Trophoblast cell (in vitro differentiated cells and primary cell): ENCODE data around the gene RACK1.

Experiments used
- DNase-seq, 2 donors: peaks; one replicate each; pipeline ENCODE4 v3.0.0-alpha.2; 2016
- H2AFZ ChIP-seq: 2 replicates; pipeline ENCODE4 v1.6.1; 2013; ENCODE audit warnings: low read length, moderate library complexity, mild to moderate bottlenecking; ENCODE audit not compliant: insufficient read depth, poor library complexity
- H2AK5ac ChIP-seq: 2 replicates; pipeline ENCODE4 v1.6.1; 2013; ENCODE audit warnings: mild to moderate bottlenecking, low read length
- H2BK120ac ChIP-seq: 2 replicates; pipeline ENCODE4 v1.6.1; 2013; ENCODE audit warnings: low read length, mild to moderate bottlenecking, moderate library complexity; ENCODE audit not compliant: insufficient read depth, poor library complexity
- H2BK12ac ChIP-seq: 2 replicates; pipeline ENCODE4 v1.6.1; 2013; ENCODE audit warnings: mild to moderate bottlenecking, low read length, moderate library complexity
- H2BK5ac ChIP-seq: 2 replicates; pipeline ENCODE4 v1.6.1; 2013; ENCODE audit warnings: low read length, low read depth, moderate library complexity, mild to moderate bottlenecking; ENCODE audit not compliant: poor library complexity
- H3K14ac ChIP-seq: 2 replicates; pipeline ENCODE4 v1.6.1; 2013; ENCODE audit warnings: mild to moderate bottlenecking, low read length
- H3K18ac ChIP-seq: 2 replicates; pipeline ENCODE4 v1.6.1; 2013; ENCODE audit warnings: mild to moderate bottlenecking, low read length
- H3K23ac ChIP-seq: 2 replicates; pipeline ENCODE4 v1.6.1; 2013; ENCODE audit warnings: low read length
- H3K27ac ChIP-seq: 2 replicates; pipeline ENCODE4 v1.5.1; 2013; ENCODE audit warnings: low read depth, mild to moderate bottlenecking, inconsistent platforms, low read length, moderate library complexity
- H3K27me3 ChIP-seq: 2 replicates; pipeline ENCODE4 v1.6.1; 2013; ENCODE audit warnings: inconsistent platforms, mild to moderate bottlenecking, low read length, moderate library complexity; ENCODE audit not compliant: insufficient read depth
- H3K36me3 ChIP-seq, 2 experiments: 1 replicate in 1 of 2; 2 replicates in 1 of 2; pipeline ENCODE4 v1.6.1; 2013; ENCODE audit warnings: low read length in 2 of 2, mild to moderate bottlenecking in 2 of 2, moderate library complexity in 1 of 2; ENCODE audit not compliant: insufficient read depth in 2 of 2, control insufficient read depth in 1 of 2
- H3K4ac ChIP-seq: 2 replicates; pipeline ENCODE4 v1.6.1; 2013; ENCODE audit warnings: low read depth, mild to moderate bottlenecking, low read length, moderate library complexity
- H3K4me1 ChIP-seq, 2 experiments: 1 replicate in 1 of 2; 2 replicates in 1 of 2; pipeline ENCODE4 v1.6.1; 2013; ENCODE audit warnings: low read length in 2 of 2, mild to moderate bottlenecking in 2 of 2, moderate library complexity in 1 of 2; ENCODE audit not compliant: insufficient read depth in 2 of 2, control insufficient read depth in 1 of 2
- H3K4me2 ChIP-seq: 2 replicates; pipeline ENCODE4 v1.6.1; 2013; ENCODE audit warnings: inconsistent platforms, mild to moderate bottlenecking, low read length, moderate library complexity
- H3K4me3 ChIP-seq: 2 replicates; pipeline ENCODE4 v1.5.1; 2013; ENCODE audit warnings: mild to moderate bottlenecking, low read depth, low read length, inconsistent platforms
- H3K79me1 ChIP-seq: one replicate; pipeline ENCODE4 v1.6.1; 2013; ENCODE audit warnings: low read length
- H3K79me2 ChIP-seq: 2 replicates; pipeline ENCODE4 v1.6.1; 2013; ENCODE audit warnings: low read length, mild to moderate bottlenecking; ENCODE audit not compliant: control insufficient read depth, insufficient read depth, poor library complexity
- H3K9ac ChIP-seq: 2 replicates; pipeline ENCODE4 v1.6.1; 2013; ENCODE audit warnings: mild to moderate bottlenecking, low read length
- H3K9me3 ChIP-seq: 2 replicates; pipeline ENCODE4 v1.6.1; 2013; ENCODE audit warnings: low read depth, mild to moderate bottlenecking, control low read depth, inconsistent platforms, low read length; ENCODE audit not compliant: insufficient read depth
- H4K12ac ChIP-seq: 2 replicates; pipeline ENCODE4 v1.6.1; 2013; ENCODE audit warnings: low read depth, mild to moderate bottlenecking, low read length, moderate library complexity
- H4K8ac ChIP-seq: 2 replicates; pipeline ENCODE4 v1.6.1; 2013; ENCODE audit warnings: low read depth, mild to moderate bottlenecking, low read length, moderate library complexity
- H4K91ac ChIP-seq: one replicate; pipeline ENCODE4 v1.6.1; 2013; ENCODE audit warnings: low read depth, mild to moderate bottlenecking, low read length, moderate library complexity
- WGBS: extraction: QIAGEN DNeasy Blood & Tissue Kit; methylation state at CpG from one replicate; pipeline ENCODE4 v1.1.7; 2013; ENCODE audit warnings: missing lambda C conversion rate; ENCODE audit not compliant: insufficient read length, insufficient coverage; ENCODE audit errors: extremely low coverage; 5-methylcytosine and 5-hydroxymethylcytosine counted together

RACK1 gene

GRCh38 chr5:181223058-181223728 is 20.5 kb downstream of the RACK1 start, which contains the start of gene TRIM41:
TSS of gene TRIM41 (plus strand) at chr5:181223281. CDS start at chr5:181224000, 719 bp downstream.
- peak within 1 kb of the TSS; percentile 91 for H2AFZ ChIP-seq
- peaks cover 4% of the 10 kb centered on the region for H3K79me2 ChIP-seq
- H2AK5ac ChIP-seq, result peak within 1 kb of the TSS; percentile 75
- peaks cover 2% of the 10 kb centered on the region for H3K9me3 ChIP-seq
- H3K4me3 ChIP-seq, result peak within 1 kb of the TSS; percentile 88
- no CpG with 5 or more reads among the region's 59 CpGs for WGBS
- H3K36me3 ChIP-seq, result peaks cover 1 to 10% of the 10 kb centered on the region in 2 experiments
- peak within 1 kb of the TSS; percentile 82 for H3K4me2 ChIP-seq
- peak within 1 kb of the TSS; percentile 86 for H3K18ac ChIP-seq
- H3K4ac ChIP-seq, result peak within 1 kb of the TSS; percentile 80
- peaks cover 8% of the 10 kb centered on the region for H3K79me1 ChIP-seq
- peak within 1 kb of the TSS; percentile 88 for H4K91ac ChIP-seq
- H3K23ac ChIP-seq, result no peak within 1 kb of the TSS
- H2BK5ac ChIP-seq, result peak within 1 kb of the TSS; percentile 88
- H4K12ac ChIP-seq, result peak within 1 kb of the TSS; percentile 90
- H3K4me1 ChIP-seq, result peaks cover 10 to 12% of the 10 kb centered on the region in 2 experiments
- peak within 1 kb of the TSS; percentile 91 for H3K27ac ChIP-seq
- peak; percentile 97 to 98 for DNase-seq
- H3K14ac ChIP-seq, result peak within 1 kb of the TSS; percentile 92
- H4K8ac ChIP-seq, result peak within 1 kb of the TSS; percentile 94
- peak within 1 kb of the TSS; percentile 61 for H2BK120ac ChIP-seq
- peak within 1 kb of the TSS; percentile 15 for H2BK12ac ChIP-seq
- no peaks in the 10 kb centered on the region for H3K27me3 ChIP-seq
- peak within 1 kb of the TSS; percentile 93 for H3K9ac ChIP-seq

GRCh38 chr5:181222630-181223057 is 21.1 kb downstream of the RACK1 start:
- H3K4me2 ChIP-seq, result peak overlapping the region; percentile 70
- H3K4me1 ChIP-seq, result peaks cover 12% of the 10 kb centered on the region in 2 experiments
- H3K4me3 ChIP-seq, result peak overlapping the region; percentile 81
- peak overlapping the region; percentile 75 for H2AK5ac ChIP-seq
- H3K27me3 ChIP-seq, result no peaks in the 10 kb centered on the region
- H3K9ac ChIP-seq, result peak overlapping the region; percentile 28
- no CpG with 5 or more reads among the region's 18 CpGs for WGBS
- peak overlapping the region; percentile 71 for H4K12ac ChIP-seq
- peak overlapping the region; percentile 71 for H3K18ac ChIP-seq
- H3K14ac ChIP-seq, result peak overlapping the region; percentile 88
- H3K9me3 ChIP-seq, result peaks cover 2% of the 10 kb centered on the region
- peak in 1 of 2 donors; percentile 69 for DNase-seq
- H4K8ac ChIP-seq, result peak overlapping the region; percentile 94
- peaks cover 8% of the 10 kb centered on the region for H3K79me1 ChIP-seq
- peak overlapping the region; percentile 83 for H2BK5ac ChIP-seq
- peak overlapping the region; percentile 15 for H2BK12ac ChIP-seq
- peak overlapping the region; percentile 85 for H3K27ac ChIP-seq
- peaks cover under 1 to 7% of the 10 kb centered on the region in 2 experiments for H3K36me3 ChIP-seq
- H3K23ac ChIP-seq, result no peak overlapping the region
- peak overlapping the region; percentile 55 for H2BK120ac ChIP-seq
- H2AFZ ChIP-seq, result peak overlapping the region; percentile 91
- H3K4ac ChIP-seq, result no peak overlapping the region
- H4K91ac ChIP-seq, result peak overlapping the region; percentile 71
- peaks cover 4% of the 10 kb centered on the region for H3K79me2 ChIP-seq

GRCh38 chr5:181221792-181222629 is 21.7 kb downstream of the RACK1 start:
- H4K8ac ChIP-seq, result peak overlapping the region; percentile 94
- H4K12ac ChIP-seq, result peak overlapping the region; percentile 72
- H3K27ac ChIP-seq, result peak overlapping the region; percentile 85
- H3K79me2 ChIP-seq, result peaks cover 4% of the 10 kb centered on the region
- peak overlapping the region; percentile 83 for H2BK5ac ChIP-seq
- H2BK120ac ChIP-seq, result peak overlapping the region; percentile 55
- H2AFZ ChIP-seq, result peak overlapping the region; percentile 91
- H3K9me3 ChIP-seq, result peaks cover 2% of the 10 kb centered on the region
- H3K9ac ChIP-seq, result peak overlapping the region; percentile 28
- peaks cover 12 to 18% of the 10 kb centered on the region in 2 experiments for H3K4me1 ChIP-seq
- no peak overlapping the region for H3K4ac ChIP-seq
- peak overlapping the region; percentile 70 for H3K4me2 ChIP-seq
- peaks cover 0 to 4% of the 10 kb centered on the region in 2 experiments for H3K36me3 ChIP-seq
- peak overlapping the region; percentile 81 for H3K4me3 ChIP-seq
- peak; percentile 95 to 98 for DNase-seq
- peak overlapping the region; percentile 71 for H3K18ac ChIP-seq
- peak overlapping the region; percentile 71 for H4K91ac ChIP-seq
- H2BK12ac ChIP-seq, result peak overlapping the region; percentile 15
- H3K27me3 ChIP-seq, result no peaks in the 10 kb centered on the region
- H2AK5ac ChIP-seq, result peak overlapping the region; percentile 75
- H3K23ac ChIP-seq, result no peak overlapping the region
- peak overlapping the region; percentile 88 for H3K14ac ChIP-seq
- H3K79me1 ChIP-seq, result peaks cover 8% of the 10 kb centered on the region
- WGBS, result no CpG with 5 or more reads among the region's 50 CpGs

GRCh38 chr5:181221105-181221791 is 22.5 kb downstream of the RACK1 start:
- H2BK5ac ChIP-seq, result no peak overlapping the region
- H4K12ac ChIP-seq, result peak overlapping the region; percentile 72
- H4K8ac ChIP-seq, result peak overlapping the region; percentile 66
- H3K36me3 ChIP-seq, result peaks cover 0 to 4% of the 10 kb centered on the region in 2 experiments
- peaks cover 12 to 18% of the 10 kb centered on the region in 2 experiments for H3K4me1 ChIP-seq
- no peak overlapping the region for H3K27ac ChIP-seq
- peak overlapping the region; percentile 6 for H3K4me3 ChIP-seq
- H3K27me3 ChIP-seq, result no peaks in the 10 kb centered on the region
- no peak overlapping the region for H2BK12ac ChIP-seq
- H2BK120ac ChIP-seq, result no peak overlapping the region
- H2AFZ ChIP-seq, result peak overlapping the region; percentile 3
- peaks cover 4% of the 10 kb centered on the region for H3K79me2 ChIP-seq
- H3K4me2 ChIP-seq, result peak overlapping the region; percentile 70
- no peak overlapping the region for H4K91ac ChIP-seq
- H3K9ac ChIP-seq, result no peak overlapping the region
- no peak overlapping the region for H3K14ac ChIP-seq
- no CpG with 5 or more reads among the region's 27 CpGs for WGBS
- no peak overlapping the region for H3K4ac ChIP-seq
- H3K18ac ChIP-seq, result no peak overlapping the region
- peaks cover 2% of the 10 kb centered on the region for H3K9me3 ChIP-seq
- H3K23ac ChIP-seq, result no peak overlapping the region
- no peak for DNase-seq
- no peak overlapping the region for H2AK5ac ChIP-seq
- H3K79me1 ChIP-seq, result peaks cover 8% of the 10 kb centered on the region
